HG03520 (cell line): ENCODE data around the gene AGAP2.
A peak's percentile ranks its signal among the peaks of the same experiment; 100 is the strongest.

Source experiments
- ATAC-seq: cut with Tn5 transposase; IDR thresholded peaks from one replicate; pipeline ENCODE4 v1.9.1; 2021; ENCODE audit warnings: mild to moderate bottlenecking, moderate library complexity; ENCODE audit not compliant: unreplicated experiment

Gene AGAP2

DNA sequence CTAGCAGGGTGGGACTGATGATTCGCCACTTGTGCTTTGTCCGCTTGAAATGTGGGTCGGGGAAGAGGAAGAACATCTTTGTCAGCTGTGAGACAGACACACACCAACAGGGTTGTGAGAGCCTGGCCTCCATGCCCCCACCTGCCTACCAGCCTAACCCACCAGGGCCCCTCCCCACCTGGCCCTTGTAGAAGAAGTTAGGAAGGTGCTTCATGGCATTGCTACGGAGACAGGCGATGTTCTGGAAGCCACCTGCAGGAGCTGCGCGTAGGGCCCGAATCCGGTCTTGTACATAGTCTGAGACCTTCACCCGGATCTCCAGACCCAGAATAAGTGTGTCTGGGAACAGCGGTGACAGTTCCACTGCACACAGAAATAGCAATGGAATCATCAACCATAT, 31.1 kb upstream of the AGAP2 start:
- ATAC-seq, result no peak

DNA sequence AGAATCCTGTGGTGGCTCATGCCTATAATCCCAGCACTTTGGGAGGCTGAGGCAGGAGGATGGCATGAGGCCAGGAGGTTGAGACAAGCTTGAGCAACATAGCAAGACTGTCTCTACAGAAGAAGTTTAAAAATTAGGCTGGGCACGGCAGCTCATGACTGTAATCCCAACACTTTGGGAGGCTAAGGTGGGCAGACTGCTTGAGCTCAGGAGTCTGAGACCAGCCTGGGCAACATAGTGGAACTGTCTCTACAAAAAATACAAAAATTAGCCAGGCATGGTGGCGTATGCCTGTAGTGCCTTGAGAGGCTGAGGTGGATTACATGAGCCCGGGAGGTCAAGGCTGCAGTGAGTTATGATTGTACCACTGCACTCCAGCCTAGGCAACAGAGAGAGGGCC, 29.3 kb upstream of the AGAP2 start:
- ATAC-seq, result no peak

DNA sequence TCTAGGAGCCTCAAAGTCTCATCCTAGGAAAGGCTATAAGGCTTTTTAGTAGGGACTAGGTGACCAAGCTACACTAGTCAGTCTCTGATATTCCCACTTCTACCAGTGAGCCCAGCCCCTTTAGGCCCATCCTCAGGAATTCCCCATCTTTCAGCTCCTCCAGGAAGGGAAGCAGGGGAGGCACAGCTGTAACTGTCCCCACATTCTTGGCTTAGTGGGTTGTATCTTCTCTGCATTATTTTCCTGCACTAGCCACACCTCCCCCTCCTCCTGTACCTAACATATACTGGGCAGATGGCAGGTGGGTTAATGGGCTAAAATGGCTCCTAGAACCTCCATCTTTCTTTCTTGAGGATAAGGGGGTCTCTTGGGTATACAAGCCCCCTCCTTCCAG, 28.8 kb upstream of the AGAP2 start:
- no peak for ATAC-seq

DNA sequence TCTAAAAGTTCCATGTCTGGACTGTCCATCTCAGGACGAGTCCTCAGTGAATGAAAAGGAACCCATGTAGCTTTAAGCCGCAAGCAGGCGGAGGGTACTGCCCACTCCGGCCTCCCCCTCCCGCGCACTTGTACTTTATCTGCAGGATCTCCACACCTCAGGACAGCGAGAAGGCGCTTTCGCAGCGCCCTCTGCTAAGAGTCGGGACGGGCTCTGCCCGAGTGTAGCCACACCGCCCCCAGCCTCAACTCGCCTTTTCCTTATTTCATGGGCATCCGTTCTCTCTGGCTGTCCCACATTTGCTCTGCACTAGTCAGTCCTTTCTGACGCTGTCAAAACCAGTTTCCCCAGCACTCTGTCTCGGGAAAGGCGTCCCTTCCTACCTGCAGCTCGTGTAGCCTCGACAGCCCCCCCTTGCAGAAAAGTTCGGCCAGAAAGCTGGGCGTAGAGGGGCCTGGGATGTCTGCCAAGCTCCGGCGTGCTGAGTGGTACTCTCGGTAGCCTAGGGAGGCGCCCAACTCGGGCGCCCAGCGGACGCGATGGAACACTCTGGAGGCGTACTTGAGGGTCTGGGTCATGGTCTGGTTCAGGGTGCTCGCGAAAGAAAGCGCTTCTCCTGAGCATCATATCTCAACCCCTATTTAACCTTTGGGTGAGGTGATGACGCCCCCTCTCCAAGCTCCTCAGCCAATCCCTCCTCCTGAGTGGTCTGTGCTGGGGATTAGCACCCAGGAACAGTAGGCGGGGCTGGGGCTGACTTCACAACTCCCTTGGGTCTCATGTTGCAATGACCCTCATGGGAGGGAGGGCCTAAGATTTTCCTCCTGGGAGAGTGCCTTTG, 28.1 kb upstream of the AGAP2 start, which contains the start of gene CYP27B1:
Gene CYP27B1, minus strand, starts transcription at position 615 of the 841 bp plus-strand sequence. Its CDS starts 37 bp downstream, at position 578.
- ATAC-seq, result no peak

DNA sequence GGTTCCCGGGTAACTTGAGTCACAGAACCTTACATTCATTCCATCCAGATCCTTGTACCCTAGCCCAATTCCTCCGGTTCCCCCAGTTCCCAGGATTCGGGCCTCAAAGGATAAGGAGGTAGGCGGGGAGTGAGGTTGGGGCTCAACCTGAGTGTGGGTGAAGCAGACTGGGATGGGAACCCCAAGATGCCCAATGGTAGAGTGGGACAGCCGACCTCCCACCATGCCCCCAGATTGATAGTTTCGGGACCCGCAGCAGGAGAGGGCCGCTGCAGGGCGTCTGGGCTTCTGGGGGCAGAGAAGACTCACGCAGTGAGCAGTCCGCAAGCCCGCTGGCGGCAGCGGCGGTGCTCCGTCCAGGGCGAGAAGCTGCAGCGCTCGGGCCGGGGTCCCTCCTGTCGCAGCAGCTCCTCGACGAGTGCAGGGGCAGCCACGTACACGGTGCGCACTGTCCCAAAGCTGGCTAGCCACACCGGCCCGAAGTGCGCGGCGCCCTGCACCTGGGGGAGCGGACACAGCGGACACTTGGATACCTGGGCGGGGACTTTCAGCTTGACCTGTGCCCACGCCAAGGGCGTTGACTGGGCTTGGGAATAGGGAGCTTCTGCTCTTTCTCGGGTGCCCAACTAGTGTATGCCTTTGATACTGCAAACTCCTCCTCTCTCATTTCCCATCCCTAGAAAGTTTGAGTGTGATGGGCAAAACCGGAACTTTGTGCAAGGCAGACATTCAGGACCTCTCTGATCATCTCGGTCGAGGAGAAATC, 27.3 kb upstream of the AGAP2 start:
- ATAC-seq, result no peak

DNA sequence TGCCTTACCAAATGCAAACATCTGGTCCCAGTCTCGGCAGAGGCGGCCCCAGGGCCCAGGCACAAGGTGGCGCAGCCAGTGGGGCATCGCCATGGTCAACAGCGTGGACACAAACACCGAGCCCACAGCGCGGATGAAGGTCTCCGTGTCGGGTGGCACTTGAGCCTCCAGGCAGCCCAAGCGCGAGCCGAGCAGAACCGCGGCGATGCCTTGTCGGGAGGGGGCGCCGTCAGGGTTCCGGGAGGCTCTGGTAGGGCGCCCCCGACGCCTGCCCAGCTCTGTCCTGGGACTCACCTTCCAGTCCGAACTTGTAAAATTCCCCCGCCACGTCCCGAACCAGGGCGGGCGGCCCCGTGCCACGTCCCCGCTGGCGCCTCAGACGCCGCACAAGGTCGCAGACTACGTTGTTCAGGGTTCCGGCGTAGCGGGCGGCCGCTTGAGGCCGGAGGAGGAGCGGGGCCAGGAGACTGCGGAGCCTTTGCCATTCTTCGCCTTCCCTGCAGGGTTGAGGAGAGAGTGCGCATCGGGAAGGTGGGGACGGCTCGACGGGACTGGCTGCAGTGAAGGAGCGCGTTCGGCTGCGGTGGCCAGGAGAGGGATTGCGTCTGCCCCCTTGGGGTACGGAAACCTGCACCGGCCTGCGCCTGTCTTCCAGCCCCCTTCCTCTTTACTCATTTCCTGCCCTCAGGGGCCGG, 26.6 kb upstream of the AGAP2 start:
- peak; percentile 54 for ATAC-seq

DNA sequence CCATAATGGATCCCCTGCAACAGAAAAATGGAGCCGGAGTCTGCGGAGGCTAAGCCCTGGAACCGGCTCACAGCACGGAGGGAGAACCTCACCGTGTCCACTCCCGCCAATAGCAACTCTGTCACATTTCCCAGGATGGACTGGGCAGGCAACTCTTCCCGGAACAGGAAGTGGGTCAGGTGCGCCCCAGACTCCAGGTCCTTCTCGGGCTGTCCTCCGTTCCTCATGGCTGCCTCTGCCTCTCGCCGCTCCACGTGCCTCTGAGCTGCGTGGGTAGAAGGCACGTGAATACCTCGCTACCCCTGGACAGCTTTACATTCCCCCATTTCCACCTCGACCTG, 26.1 kb upstream of the AGAP2 start:
- ATAC-seq, result no peak

DNA sequence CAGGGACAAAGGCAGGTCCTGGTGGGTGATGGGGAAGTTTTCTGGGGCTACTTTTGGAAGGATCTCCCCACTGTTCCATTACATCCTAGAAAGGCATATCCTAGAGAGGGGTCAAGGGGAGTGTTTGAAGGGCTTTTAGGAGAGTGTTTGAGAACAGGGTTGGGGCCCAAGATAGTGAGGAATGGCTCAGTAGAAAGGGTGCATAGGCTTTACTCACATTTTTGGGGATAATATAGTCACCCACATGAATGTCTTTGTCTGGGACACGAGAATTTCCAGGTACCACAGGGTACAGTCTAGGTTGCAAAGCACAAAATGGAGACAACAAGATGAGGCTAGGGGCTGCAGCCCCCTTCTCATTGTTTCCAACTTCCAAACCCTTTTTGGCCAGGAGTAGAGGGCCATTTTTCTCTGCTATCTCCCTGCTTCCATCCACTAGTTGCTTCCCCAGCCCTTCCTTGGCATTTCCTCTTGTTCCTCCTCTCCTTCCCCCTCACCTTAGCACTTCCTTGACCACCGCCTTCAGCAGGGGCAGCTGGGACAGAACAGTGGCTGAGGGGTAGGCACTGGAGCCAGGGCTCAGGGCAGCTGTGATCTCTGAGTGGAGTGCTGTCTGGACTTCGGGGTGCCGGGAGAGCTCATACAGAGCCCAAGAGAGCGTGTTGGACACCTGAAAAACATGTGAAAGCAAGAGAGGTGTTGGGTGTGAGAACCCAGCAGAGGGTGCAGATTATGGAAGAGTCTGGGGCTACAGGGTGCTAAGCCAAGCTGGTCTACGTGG, 25.5 kb upstream of the AGAP2 start:
- ATAC-seq, result no peak

DNA sequence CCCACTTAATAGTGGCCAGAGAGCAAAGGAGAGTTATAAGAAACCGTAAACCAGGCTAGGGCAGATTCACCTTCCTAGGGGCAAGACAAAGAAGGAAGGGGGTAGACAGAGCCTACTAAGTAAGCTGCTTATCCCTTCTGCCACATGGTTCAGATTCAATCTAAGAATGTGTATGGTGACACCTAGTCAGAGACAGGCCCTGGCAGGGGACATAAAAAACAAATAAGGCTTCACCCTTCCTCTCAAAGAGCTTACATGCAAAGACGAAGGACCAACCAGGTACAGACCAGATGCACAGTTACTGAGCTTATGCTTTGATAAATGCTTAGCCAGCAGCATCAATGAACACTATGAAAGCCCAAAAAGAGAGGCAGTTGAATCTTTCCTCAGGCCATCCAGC, 23.9 kb upstream of the AGAP2 start:
- ATAC-seq, result no peak

DNA sequence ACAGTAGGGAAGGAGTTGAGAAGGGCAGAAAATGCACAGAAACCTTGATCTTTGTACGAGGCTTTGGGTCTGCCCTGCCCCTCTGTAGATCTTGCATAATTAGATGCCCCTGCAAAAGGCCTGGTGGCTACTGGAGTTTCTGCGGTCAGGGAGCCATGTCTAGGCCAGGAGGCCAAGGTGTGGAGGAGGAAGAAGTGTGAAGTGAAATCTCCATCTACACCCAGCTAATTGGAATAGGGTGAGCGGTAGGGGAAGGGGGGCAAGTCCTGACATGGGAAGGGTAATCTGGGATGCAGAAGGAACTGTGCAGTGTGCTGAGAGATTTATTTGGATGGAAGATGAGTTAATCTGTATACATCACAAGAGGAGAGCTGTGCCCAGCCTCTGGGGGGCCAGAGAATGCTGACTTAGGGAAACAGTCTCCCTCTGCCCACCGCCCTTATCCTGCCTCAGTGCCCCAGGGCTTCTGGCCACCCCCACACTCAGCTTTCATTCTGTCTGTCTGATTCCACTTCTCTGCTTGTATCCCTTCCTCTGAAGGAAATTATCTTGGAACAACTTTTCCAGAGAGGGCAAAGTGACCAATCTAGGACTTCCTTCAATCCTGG, 23.0 kb upstream of the AGAP2 start:
- ATAC-seq, result no peak

DNA sequence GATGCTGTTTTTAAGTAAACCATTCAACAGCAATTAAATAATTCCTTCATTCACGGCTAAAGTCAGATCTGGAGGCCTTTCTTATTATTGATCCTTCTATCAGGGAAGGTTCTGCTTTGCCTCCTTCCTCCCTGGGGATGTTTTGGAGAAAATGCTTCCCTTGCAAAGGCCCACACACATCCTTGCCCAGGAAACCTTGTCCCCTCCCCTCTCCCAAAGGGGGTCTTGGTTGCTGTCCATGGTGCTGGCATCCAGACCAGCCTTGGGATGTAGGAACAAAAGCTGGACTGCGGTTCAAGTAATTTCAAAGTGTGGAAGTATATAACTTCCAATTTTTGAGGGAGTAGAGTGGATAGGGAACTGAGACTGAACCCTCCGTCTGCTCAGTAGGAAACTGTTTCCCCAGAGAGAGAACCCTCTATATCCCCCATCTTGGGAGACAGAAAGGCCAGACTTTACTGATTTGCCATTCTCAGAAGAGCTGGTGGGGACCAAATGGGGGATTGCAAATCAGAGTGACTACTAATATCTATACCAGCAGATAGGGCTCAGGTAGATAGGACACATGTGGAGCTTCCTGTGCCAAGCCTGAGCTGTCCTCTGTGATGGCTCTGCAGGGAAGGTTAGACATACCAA, 21.9 kb upstream of the AGAP2 start:
- ATAC-seq, result no peak

DNA sequence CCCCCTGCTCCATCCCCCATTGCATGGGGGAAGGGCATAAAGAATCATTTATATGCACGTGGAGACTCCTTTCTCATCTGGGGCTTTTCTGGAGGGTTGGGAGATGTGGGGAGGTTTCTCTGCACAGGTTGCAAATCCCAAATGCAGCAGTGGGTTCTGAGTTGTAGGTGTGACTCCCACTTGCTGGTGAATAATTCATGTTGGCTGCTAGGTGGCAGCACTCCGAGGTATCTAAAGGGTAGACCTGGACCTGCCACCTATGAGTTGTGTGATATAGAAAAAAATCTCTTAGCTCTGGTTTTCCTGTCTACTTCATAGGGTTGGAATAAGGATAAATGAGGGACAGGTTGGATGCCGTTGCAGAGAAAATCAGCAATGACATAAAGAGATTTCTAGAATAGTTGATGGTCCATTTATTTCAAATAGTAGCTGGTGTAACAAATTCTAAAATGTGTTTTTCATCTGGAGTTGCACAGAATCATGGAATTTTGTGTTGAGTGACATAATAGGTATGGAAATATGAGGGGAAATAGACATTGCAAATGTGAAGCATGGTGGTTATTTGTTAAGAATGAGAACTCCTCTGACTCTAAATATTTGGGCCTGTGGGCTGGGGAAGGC, 20.9 kb upstream of the AGAP2 start:
- ATAC-seq, result no peak

DNA sequence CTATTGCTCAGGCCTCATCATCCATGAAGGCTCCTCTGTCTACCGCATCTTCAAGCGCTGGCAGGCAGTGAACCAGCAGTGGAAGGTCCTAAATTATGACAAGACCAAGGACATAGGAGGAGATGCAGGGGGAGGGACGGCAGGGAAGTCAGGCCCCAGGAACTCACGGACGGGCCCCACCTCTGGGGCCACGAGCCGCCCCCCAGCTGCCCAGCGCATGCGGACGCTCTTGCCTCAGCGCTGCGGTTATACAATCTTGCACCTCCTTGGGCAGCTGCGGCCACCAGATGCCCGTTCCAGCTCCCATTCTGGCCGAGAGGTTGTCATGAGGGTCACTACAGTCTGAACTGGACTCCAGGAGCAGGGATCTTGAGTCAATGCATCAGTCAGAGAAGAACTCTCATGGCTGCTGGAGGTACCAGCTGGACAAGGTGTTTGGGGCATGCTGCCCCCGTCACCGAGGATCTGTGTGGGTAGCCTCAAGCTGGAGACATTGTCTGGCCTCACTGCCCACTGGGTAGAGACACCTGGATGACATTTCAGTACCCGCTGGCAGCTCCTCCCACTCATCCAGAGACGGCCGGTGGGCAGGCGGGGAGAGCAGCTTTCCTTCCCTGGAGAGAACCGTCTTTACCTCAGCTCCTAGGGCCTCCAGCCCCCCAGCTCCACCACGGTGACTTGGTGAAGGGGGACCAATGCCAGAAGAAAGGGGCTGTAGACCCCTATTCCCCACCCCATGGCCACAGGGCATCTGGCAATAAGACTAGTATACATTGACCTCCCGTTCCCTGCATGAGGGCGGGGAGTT, 20.2 kb upstream of the AGAP2 start:
- ATAC-seq, result no peak

DNA sequence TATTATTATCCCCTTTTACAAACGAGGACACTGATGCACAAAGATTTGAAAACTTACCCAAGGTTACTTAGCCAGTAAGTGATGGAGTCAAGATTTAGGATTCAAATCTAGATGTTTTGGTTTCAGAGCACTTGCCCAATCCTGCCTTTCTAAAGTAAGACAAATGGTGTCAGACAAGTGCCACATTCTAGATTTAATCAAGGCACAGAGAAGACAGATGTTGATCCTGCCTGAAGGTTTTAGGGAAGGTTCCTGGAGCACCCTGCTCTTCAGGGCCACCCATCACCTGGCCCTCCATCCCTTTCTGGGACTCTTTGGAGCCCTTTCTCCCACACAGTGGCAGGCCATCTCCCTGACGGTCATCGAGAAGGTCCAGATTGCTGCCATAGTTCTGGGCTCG, 19.2 kb upstream of the AGAP2 start:
- no peak for ATAC-seq

DNA sequence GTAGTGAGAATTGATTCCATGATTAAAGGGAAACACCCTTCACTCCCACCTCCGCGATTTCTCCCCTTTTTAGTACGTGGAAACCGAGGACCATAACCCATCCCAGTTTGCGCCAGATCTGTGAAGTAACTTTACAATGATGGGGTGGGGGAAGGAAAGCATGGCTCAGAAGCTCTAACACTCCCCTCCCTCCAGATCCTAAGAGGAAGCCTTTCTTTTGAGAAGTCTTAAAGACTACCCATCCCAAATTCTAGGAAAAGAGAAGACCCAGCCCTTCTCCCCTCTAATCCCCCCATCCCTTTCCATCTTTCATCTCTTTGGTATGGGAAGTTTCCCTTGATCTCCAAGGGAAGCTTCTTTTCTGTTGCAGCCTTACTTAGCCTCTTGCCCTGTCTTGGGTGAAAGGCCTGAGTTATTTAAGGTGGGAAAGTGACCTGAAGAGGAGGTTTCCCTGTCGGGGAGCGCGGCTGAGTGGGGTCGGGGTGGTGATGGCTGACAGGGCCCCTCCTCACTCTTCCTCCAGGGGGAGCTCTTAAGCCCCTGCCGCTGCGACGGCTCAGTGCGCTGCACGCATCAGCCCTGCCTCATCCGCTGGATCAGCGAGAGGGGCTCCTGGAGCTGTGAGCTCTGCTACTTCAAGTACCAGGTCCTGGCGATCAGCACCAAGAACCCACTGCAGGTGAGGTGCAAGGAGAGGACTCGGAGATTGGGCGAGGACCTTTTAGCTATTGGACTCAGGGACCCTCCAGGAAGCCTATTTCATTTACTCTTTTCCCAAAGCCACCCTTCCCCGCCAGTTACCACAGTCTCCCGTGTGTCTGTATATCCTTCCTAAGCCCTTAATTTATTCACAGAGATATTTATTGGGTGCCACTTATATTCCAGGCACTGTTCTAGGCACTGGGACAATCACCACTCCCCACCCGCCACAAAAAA, 18.1 kb upstream of the AGAP2 start:
- ATAC-seq, result peak; percentile 22

DNA sequence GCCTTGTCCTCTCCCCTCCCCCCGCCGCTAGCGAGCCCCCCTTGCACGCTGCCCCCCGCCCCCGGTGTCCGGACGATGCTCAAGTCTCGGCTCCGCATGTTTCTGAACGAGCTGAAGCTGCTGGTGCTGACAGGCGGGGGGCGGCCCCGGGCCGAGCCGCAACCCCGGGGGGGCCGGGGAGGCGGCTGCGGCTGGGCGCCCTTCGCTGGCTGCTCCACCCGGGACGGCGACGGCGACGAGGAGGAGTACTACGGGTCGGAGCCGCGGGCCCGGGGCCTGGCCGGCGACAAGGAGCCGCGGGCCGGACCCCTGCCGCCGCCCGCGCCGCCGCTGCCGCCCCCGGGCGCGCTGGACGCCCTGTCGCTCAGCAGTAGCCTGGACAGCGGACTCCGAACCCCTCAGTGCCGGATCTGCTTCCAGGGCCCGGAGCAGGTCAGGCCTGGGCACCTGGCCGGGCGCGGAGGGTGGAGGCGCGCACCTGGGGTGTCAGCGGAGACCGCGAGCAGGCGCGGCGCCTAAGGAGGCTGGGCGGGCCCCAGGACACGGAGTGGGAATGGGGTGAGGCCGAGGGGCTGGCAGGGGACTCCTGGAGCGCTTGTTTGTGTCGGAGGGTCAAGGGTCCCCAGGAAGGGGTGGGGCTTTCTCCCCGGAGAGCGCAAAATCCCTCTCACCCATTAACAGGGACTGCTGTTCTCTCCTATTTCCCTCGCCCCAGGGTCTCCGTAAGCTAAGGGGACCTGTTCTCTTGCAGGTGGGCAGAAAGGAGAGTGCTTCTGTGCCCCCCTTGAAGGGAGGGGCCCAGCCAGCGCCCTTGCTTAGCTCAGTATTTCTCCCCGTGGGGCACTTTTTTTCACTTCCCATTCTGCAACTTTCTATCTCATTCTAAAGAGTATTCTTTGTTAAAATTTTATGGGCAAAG, 17.2 kb upstream of the AGAP2 start:
- ATAC-seq, result no peak

DNA sequence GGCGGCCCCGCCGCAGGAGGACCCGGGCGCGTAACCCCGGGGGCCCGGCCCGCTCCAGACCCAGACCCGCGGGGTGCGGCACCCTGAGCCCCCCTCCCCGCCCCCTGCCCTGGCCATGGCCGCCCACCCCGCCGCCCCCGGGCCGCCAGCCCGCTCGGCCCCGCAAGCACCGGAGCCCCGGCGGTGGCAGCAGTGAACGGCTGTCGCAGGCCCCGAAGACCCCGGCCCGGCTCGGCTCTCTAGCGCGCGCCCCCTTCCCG, 16.6 kb upstream of the AGAP2 start:
- no peak for ATAC-seq
